CD4-positive, alpha-beta T cell (primary cell): ENCODE results near the gene RNASET2. TPM values are rescaled to one million over a fixed set of nuclear protein-coding genes. Genes with fewer than 3 reads are reported as not detected.

Experiments used
- ATAC-seq: fragments of 200-7000 bp; cut with Tn5 transposase; one replicate; pipeline ENCODE4 v1.10.0; 2022; ENCODE audit warnings: mild to moderate bottlenecking; ENCODE audit not compliant: poor library complexity
- CTCF ChIA-PET: fragments of 350-600 bp; sonication (Branson Sonifier 250); formaldehyde crosslinking; loops from one replicate; lab custom pipeline; 2021; ENCODE audit warnings: antibody characterized with exemption, inconsistent platforms; lab: Charles Lee
- POLR2A ChIA-PET: fragments of 350-600 bp; sonication (Branson Sonifier 250); formaldehyde crosslinking; loops from one replicate; lab custom pipeline; 2021; ENCODE audit warnings: antibody characterized with exemption, inconsistent platforms; lab: Charles Lee
- DNase-seq, 14 experiments: peaks; one replicate each; pipeline ENCODE4 v3.0.0-alpha.2; 2013 to 2020; ENCODE audit warnings: mixed read lengths in 2 of 14
- H3K27ac ChIP-seq, 2 donors: one replicate each; pipeline versions ENCODE4 v1.5.1 to v1.7.0; 2013; ENCODE audit warnings: low read length in 2 of 2, low read depth in 1 of 2, mild to moderate bottlenecking in 1 of 2
- H3K27me3 ChIP-seq, 2 experiments: 1 replicate in 1 of 2; 2 replicates in 1 of 2; pipeline versions ENCODE4 v1.6.1 to v1.7.0; 2013; ENCODE audit warnings: low read length in 2 of 2, control low read depth in 1 of 2, mild to moderate bottlenecking in 1 of 2, moderate library complexity in 1 of 2; ENCODE audit not compliant: insufficient read depth in 2 of 2, control insufficient read depth in 1 of 2
- H3K36me3 ChIP-seq: one replicate; pipeline ENCODE4 v1.6.1; 2013; ENCODE audit warnings: low read length, control low read depth; ENCODE audit not compliant: insufficient read depth
- H3K4me1 ChIP-seq: one replicate; pipeline ENCODE4 v1.6.1; 2013; ENCODE audit warnings: low read length, control low read depth; ENCODE audit not compliant: insufficient read depth
- H3K4me3 ChIP-seq: one replicate; pipeline ENCODE4 v1.5.1; 2013; ENCODE audit warnings: mild to moderate bottlenecking, low read length, moderate library complexity
- H3K9me3 ChIP-seq, 2 experiments: 1 replicate in 1 of 2; 2 replicates in 1 of 2; pipeline versions ENCODE4 v1.6.1 to v1.7.0; 2013; ENCODE audit warnings: low read length in 2 of 2, mild to moderate bottlenecking in 2 of 2, control low read depth in 1 of 2, moderate library complexity in 1 of 2; ENCODE audit not compliant: control insufficient read depth in 1 of 2, insufficient read depth in 1 of 2
- H3K27ac Mint-ChIP-seq: one replicate; pipeline ENCODE4 v1.8.0; 2020; ENCODE audit warnings: mixed read lengths
- H3K27me3 Mint-ChIP-seq: one replicate; pipeline ENCODE4 v1.8.0; 2021; ENCODE audit warnings: mixed read lengths
- H3K36me3 Mint-ChIP-seq: one replicate; pipeline ENCODE4 v1.8.0; 2021; ENCODE audit warnings: low read depth, mixed read lengths
- H3K4me1 Mint-ChIP-seq: one replicate; pipeline ENCODE4 v1.8.0; 2021; ENCODE audit warnings: low read depth, mixed read lengths
- H3K4me3 Mint-ChIP-seq: one replicate; pipeline ENCODE4 v1.8.0; 2020; ENCODE audit warnings: mild to moderate bottlenecking, mixed read lengths
- H3K9me3 Mint-ChIP-seq: one replicate; pipeline ENCODE4 v1.8.0; 2020; ENCODE audit warnings: mixed read lengths
- intact Hi-C, 2 experiments: fragments of 100-400 bp; cut with DNase I in 1 of 2; cut with micrococcal nuclease in 1 of 2; formaldehyde crosslinking; loops; one replicate each; pipeline versions ENCODE4 v1.15.1 to v1.9.0; 2023 to 2025; cut with DNase I, micrococcal nuclease
- total RNA-seq, 174 experiments: library from RNA in 2 of 174; stranded (reverse) in 2 of 174; gene quantifications; one replicate each; pipeline ENCODE4 v1.2.3 and lab custom pipeline; 2021 to 2026
- TF ChIP-seq, protein P1 (sequence below): fragments of 200-600 bp; IDR thresholded peaks from one replicate; pipeline ENCODE4 v1.8.0; 2022; ENCODE audit warnings: antibody characterized with exemption, mild to moderate bottlenecking

The RNASET2 gene
- total RNA-seq, 2 experiments from 2014 or later, result 164 to 165 TPM

DNA sequence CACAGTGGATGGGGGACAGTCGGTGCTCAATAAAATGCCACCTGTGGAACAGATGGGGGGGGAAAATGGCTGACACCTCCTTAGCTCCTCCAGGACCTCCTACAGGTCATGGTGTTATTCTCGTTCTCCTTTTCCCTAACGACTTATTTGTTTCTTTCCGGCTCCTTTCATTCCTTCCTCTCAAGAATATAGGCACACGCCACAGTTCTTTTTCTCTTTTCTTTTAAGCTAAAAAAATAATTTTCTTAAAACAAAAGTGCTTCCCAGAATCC, 1.4 kb upstream of the RNASET2 start:
- CTCF ChIA-PET, result interaction anchor here (1.5 kb wide), 1 partner anchor 32 kb away, joined by 6 read pairs; no protein-coding TSS in a partner anchor
- peaks cover 69% of the 10 kb centered on the region for H3K4me1 ChIP-seq
- no peaks in the 10 kb centered on the region for H3K27me3 Mint-ChIP-seq
- intact Hi-C loops, result loop anchor here (2.0 to 10.0 kb wide), 5 partner anchors 15 to 867 kb away; partner anchors contain the start of genes AFDN (in 1 of the 2), CEP43 (in 1 of the 2) and RPS6KA2 (in 1 of the 2)
- H3K4me3 Mint-ChIP-seq, result peak overlapping the region; percentile 95
- H3K9me3 Mint-ChIP-seq, result peaks cover 2% of the 10 kb centered on the region
- peak overlapping the region; percentile 96 for H3K4me3 ChIP-seq
- POLR2A ChIA-PET, result interaction anchor here (1.0 to 3.4 kb wide), 5 partner anchors 12 to 615 kb away, joined by 3 to 32 read pairs (median 3); partner anchors contain the start of gene SFT2D1
- TF ChIP-seq, protein P1, sequence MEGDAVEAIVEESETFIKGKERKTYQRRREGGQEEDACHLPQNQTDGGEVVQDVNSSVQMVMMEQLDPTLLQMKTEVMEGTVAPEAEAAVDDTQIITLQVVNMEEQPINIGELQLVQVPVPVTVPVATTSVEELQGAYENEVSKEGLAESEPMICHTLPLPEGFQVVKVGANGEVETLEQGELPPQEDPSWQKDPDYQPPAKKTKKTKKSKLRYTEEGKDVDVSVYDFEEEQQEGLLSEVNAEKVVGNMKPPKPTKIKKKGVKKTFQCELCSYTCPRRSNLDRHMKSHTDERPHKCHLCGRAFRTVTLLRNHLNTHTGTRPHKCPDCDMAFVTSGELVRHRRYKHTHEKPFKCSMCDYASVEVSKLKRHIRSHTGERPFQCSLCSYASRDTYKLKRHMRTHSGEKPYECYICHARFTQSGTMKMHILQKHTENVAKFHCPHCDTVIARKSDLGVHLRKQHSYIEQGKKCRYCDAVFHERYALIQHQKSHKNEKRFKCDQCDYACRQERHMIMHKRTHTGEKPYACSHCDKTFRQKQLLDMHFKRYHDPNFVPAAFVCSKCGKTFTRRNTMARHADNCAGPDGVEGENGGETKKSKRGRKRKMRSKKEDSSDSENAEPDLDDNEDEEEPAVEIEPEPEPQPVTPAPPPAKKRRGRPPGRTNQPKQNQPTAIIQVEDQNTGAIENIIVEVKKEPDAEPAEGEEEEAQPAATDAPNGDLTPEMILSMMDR, result no peak
- peaks cover 28% of the 10 kb centered on the region for H3K36me3 Mint-ChIP-seq
- peaks cover 0 to 12% of the 10 kb centered on the region in 2 experiments for H3K9me3 ChIP-seq
- H3K36me3 ChIP-seq, result peaks cover 3% of the 10 kb centered on the region
- peak overlapping the region; percentile 88 to 94 for H3K27ac ChIP-seq
- H3K27me3 ChIP-seq, result no peaks in the 10 kb centered on the region
- peak overlapping the region; percentile 93 for H3K27ac Mint-ChIP-seq
- no peak for ATAC-seq
- peaks cover 64% of the 10 kb centered on the region for H3K4me1 Mint-ChIP-seq
- no peak for DNase-seq

DNA sequence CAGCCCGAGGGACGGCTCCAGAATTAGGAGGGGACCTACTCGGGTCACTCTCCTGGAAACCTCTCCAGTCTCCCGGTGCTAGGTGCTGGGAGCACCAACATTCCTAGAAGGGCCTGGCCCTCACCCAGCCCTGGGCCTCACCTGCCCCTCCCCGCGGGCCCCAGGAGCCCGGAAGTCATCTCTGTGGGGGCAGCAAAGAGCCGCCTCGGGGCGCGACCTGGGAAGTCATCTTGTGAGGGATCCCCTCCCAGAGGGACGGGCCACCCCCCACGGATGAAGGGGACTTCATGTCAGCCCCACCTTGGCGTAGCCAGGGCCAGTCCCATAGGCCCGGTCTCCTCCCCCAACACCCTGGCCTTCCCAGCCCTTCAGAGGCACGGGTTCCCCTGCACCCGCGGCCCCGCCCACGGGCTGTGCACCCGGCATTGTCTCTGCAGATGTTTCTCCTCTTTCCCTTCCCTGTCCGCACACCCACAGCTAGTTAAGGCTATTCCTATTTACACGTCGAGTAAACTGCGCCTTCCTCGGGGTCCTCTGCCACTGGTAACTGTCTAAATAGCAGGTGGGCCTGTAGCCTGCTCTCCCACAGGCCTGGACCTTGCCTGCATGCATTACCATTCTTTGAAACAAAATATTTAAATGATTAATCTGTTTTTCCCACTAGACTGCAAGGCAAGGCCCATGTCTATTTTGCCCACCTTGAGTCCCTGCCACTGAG, 896 bp upstream of the RNASET2 start:
- H3K27me3 Mint-ChIP-seq, result no peaks in the 10 kb centered on the region

DNA sequence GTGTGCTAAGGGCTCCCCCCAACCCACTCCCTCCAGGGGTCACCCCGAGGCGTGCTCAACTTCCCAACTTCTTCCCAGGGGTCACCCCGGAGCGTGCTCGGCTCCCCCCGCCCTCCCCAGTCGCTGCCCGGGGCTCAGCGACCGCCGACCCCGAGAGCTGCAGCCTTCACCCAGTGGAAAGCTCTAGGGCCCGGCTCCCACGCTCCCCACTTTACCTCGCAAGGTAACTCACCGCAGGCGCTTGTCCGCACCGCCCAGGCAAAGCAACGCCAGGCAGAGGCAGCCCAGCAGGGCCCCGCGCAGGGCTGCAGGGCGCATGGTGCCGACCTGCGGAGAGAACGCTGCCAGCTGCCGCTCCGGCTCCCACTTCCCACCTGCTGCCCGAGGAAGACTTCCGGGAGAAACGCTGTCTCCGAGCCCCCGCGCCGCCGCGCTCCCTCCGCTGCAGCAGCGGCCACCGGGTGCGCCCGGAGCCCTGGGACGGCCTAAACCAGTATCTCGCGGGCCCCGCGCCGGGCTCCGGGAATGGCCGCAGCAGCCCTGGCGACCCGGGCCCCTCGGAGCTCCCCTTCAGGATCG, 396 bp downstream of the RNASET2 start:
- no peaks in the 10 kb centered on the region for H3K27me3 Mint-ChIP-seq
- TF ChIP-seq, protein P1, result no peak
- peak overlapping the region; percentile 95 for H3K4me3 Mint-ChIP-seq
- H3K36me3 ChIP-seq, result peaks cover 10% of the 10 kb centered on the region
- peaks cover 42% of the 10 kb centered on the region for H3K36me3 Mint-ChIP-seq
- no peaks in the 10 kb centered on the region for H3K27me3 ChIP-seq
- H3K4me3 ChIP-seq, result peak overlapping the region; percentile 96
- no peaks in the 10 kb centered on the region for H3K9me3 Mint-ChIP-seq
- ChIA-PET CTCF (interaction anchor here (0.8 to 10.0 kb wide), 2 partner anchors 14 to 33 kb away, joined by 3 to 50 read pairs; no protein-coding TSS in a partner anchor), POLR2A (interaction anchor here (0.6 to 3.4 kb wide), 22 partner anchors 8 to 613 kb away, joined by 3 to 32 read pairs (median 4); partner anchors contain the start of genes CEP43, RPS6KA2 and SFT2D1)
- intact Hi-C loops, result loop anchor here (1.0 to 10.0 kb wide), 5 partner anchors 33 to 869 kb away; partner anchors contain the start of genes AFDN (in 1 of the 2), CEP43 (in 1 of the 2) and RPS6KA2 (in 1 of the 2)
- peaks cover 81% of the 10 kb centered on the region for H3K4me1 Mint-ChIP-seq
- peaks cover 87% of the 10 kb centered on the region for H3K4me1 ChIP-seq
- ATAC-seq, result peak; percentile 13
- DNase-seq, result no peak
- peak overlapping the region; percentile 37 to 88 for H3K27ac ChIP-seq
- H3K9me3 ChIP-seq, result no peaks in the 10 kb centered on the region
- H3K27ac Mint-ChIP-seq, result peak overlapping the region; percentile 93

More for the DNA sequence above, 896 bp upstream of the RNASET2 start:
- ATAC-seq (peak; percentile 13), DNase-seq (peak in 11 of 14 experiments; percentile 33 to 74 (median 54))
- H3K9me3 ChIP-seq, result peaks cover 0 to 7% of the 10 kb centered on the region in 2 experiments
- TF ChIP-seq, protein P1, result no peak
- ChIA-PET CTCF (interaction anchor here (0.8 to 10.0 kb wide), 3 partner anchors 13 to 32 kb away, joined by 3 to 50 read pairs (median 6); no protein-coding TSS in a partner anchor), POLR2A (interaction anchor here (0.7 to 3.4 kb wide), 20 partner anchors 9 to 614 kb away, joined by 3 to 32 read pairs (median 4); partner anchors contain the start of genes CEP43, RPS6KA2 and SFT2D1)
- peaks cover 69% of the 10 kb centered on the region for H3K4me1 Mint-ChIP-seq
- intact Hi-C loops, result loop anchor here (2.0 to 10.0 kb wide), 4 partner anchors 40 to 868 kb away; partner anchors contain the start of genes AFDN (in 1 of the 2), CEP43 (in 1 of the 2) and RPS6KA2 (in 1 of the 2)
- H3K36me3 ChIP-seq, result peaks cover 4% of the 10 kb centered on the region
- peak overlapping the region; percentile 88 to 94 for H3K27ac ChIP-seq
- no peaks in the 10 kb centered on the region for H3K27me3 ChIP-seq
- peaks cover 74% of the 10 kb centered on the region for H3K4me1 ChIP-seq
- H3K36me3 Mint-ChIP-seq, result peaks cover 31% of the 10 kb centered on the region
- peak overlapping the region; percentile 96 for H3K4me3 ChIP-seq
- peak overlapping the region; percentile 95 for H3K4me3 Mint-ChIP-seq
- H3K9me3 Mint-ChIP-seq, result no peaks in the 10 kb centered on the region
- H3K27ac Mint-ChIP-seq, result peak overlapping the region; percentile 93
